HG02973 (cell line): ENCODE measurements around the gene SRPK2.
"Not testable (repeated sequence)": the region's sequence is repeated elsewhere in the genome, so short reads cannot be mapped to it uniquely, and the experiment has no call there.

Experiments used
- ATAC-seq: cut with Tn5 transposase; IDR thresholded peaks from one replicate; pipeline ENCODE4 v1.9.1; 2021; ENCODE audit warnings: moderate library complexity; ENCODE audit not compliant: unreplicated experiment

The SRPK2 gene

GRCh38 chr7:105198223-105198622 is 190.5 kb downstream of the SRPK2 start:
- ATAC-seq, result no peak

GRCh38 chr7:105196473-105196872 is 192.2 kb downstream of the SRPK2 start:
- ATAC-seq, result no peak

GRCh38 chr7:105195891-105196290 is 192.8 kb downstream of the SRPK2 start:
- ATAC-seq, result no peak

- not testable (repeated sequence) for ATAC-seq
Observed at GRCh38 chr7:105194959-105195358, 193.8 kb downstream of the SRPK2 start.

- no peak for ATAC-seq
Observed at GRCh38 chr7:105191331-105191730, 197.4 kb downstream of the SRPK2 start.

GRCh38 chr7:105189859-105190492 is 198.7 kb downstream of the SRPK2 start:
- no peak for ATAC-seq

- ATAC-seq, result no peak
Observed at GRCh38 chr7:105188201-105188600, 200.5 kb downstream of the SRPK2 start.

- ATAC-seq, result no peak
Observed at GRCh38 chr7:105187302-105188169, 201.2 kb downstream of the SRPK2 start.

- no peak for ATAC-seq
Observed at GRCh38 chr7:105185290-105186010, 203.3 kb downstream of the SRPK2 start.

- no peak for ATAC-seq
Observed at GRCh38 chr7:105180002-105180401, 208.7 kb downstream of the SRPK2 start.

GRCh38 chr7:105178928-105179541 is 209.7 kb downstream of the SRPK2 start:
- no peak for ATAC-seq

- no peak for ATAC-seq
Observed at GRCh38 chr7:105178177-105178576, 210.5 kb downstream of the SRPK2 start.

GRCh38 chr7:105177026-105177425 is 211.7 kb downstream of the SRPK2 start:
- no peak for ATAC-seq

GRCh38 chr7:105173586-105173985 is 215.1 kb downstream of the SRPK2 start:
- no peak for ATAC-seq

- ATAC-seq, result no peak
Observed at GRCh38 chr7:105164751-105165150, 224.0 kb downstream of the SRPK2 start.

- no peak for ATAC-seq
Observed at GRCh38 chr7:105163718-105164117, 225.0 kb downstream of the SRPK2 start.

GRCh38 chr7:105161366-105161765 is 227.4 kb downstream of the SRPK2 start:
- ATAC-seq, result no peak

- ATAC-seq, result no peak
Observed at GRCh38 chr7:105157278-105157677, 231.4 kb downstream of the SRPK2 start.

GRCh38 chr7:105156731-105157130 is 232.0 kb downstream of the SRPK2 start:
- ATAC-seq, result no peak

- no peak for ATAC-seq
Observed at GRCh38 chr7:105154084-105154483, 234.6 kb downstream of the SRPK2 start.

- ATAC-seq, result no peak
Observed at GRCh38 chr7:105153531-105153930, 235.2 kb downstream of the SRPK2 start.
